IMR-90 (cell line): ENCODE measurements around the gene CORO1A.

ENCODE experiments used
- BHLHE40 ChIP-seq: fragments of 150-350 bp; IDR thresholded peaks from 2 replicates; pipeline ENCODE4 v1.6.1; 2016; ENCODE audit warnings: mild to moderate bottlenecking, low read depth, low read length
- CEBPB ChIP-seq: IDR thresholded peaks from 2 replicates; pipeline ENCODE4 v1.6.1; 2012; ENCODE audit warnings: low read depth, low read length, improper control_type of control experiment
- CTCF ChIP-seq: conservative IDR thresholded peaks from 2 replicates; pipeline ENCODE4 v1.5.1; 2012; ENCODE audit warnings: mild to moderate bottlenecking, low read depth, low read length, improper control_type of control experiment
- FOS ChIP-seq: fragments of 150-350 bp; IDR thresholded peaks from 2 replicates; pipeline ENCODE4 v1.6.1; 2016; ENCODE audit warnings: low read depth, low read length
- MAFK ChIP-seq: IDR thresholded peaks from 2 replicates; pipeline ENCODE4 v1.6.1; 2012; ENCODE audit warnings: low read depth, low read length, improper control_type of control experiment
- MAZ ChIP-seq: IDR thresholded peaks from 2 replicates; pipeline ENCODE4 v1.6.1; 2012; ENCODE audit warnings: low read depth, mild to moderate bottlenecking, low read length, improper control_type of control experiment, moderate library complexity, borderline replicate concordance
- MXI1 ChIP-seq: IDR thresholded peaks from 2 replicates; pipeline ENCODE4 v1.6.1; 2012; ENCODE audit warnings: low read depth, mild to moderate bottlenecking, low read length, moderate library complexity, borderline replicate concordance
- NFE2L2 ChIP-seq: fragments of 150-350 bp; IDR thresholded peaks from 2 replicates; pipeline ENCODE4 v1.6.1; 2016; ENCODE audit warnings: low read depth, mild to moderate bottlenecking, low read length
- POLR2A ChIP-seq: IDR thresholded peaks from 2 replicates; pipeline ENCODE4 v1.6.1; 2012; ENCODE audit warnings: mild to moderate bottlenecking, low read depth, low read length
- RAD21 ChIP-seq: IDR thresholded peaks from 2 replicates; pipeline ENCODE4 v1.6.1; 2012; ENCODE audit warnings: low read length, improper control_type of control experiment
- RCOR1 ChIP-seq: IDR thresholded peaks from 2 replicates; pipeline ENCODE4 v1.6.1; 2012; ENCODE audit warnings: mild to moderate bottlenecking, low read length, improper control_type of control experiment; ENCODE audit not compliant: insufficient replicate concordance
- SMC3 ChIP-seq: fragments of 150-350 bp; IDR thresholded peaks from 2 replicates; pipeline ENCODE4 v1.6.1; 2016; ENCODE audit warnings: low read depth, mild to moderate bottlenecking, antibody characterized with exemption, low read length, moderate library complexity
- USF2 ChIP-seq: fragments of 150-350 bp; IDR thresholded peaks from 2 replicates; pipeline ENCODE4 v1.6.1; 2017; ENCODE audit warnings: mild to moderate bottlenecking, antibody characterized with exemption, low read length, low read depth

DNA sequence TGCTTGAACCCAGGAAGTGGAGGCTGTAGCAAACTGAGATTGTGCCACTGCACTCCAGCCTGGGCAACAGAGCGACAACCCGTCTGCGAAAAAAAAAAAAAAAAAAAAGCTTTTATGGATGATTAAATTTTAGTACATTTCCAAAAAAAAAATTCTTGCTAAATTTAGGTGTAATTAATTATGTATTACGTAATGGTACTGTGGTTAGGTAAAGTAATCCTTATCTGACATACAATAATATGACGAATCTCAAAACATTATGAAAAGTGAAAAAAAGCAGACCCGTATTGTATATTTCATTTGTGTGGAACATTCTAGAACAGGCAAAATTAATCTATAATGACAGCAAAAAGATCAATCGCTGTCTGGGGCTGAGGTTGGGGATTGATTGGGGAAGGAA lies 10.3 kb upstream of the CORO1A start:
- TF ChIP-seq BHLHE40 (no peak), NFE2L2 (no peak), CTCF (no peak), MAZ (no peak), MXI1 (no peak), USF2 (no peak), CEBPB (peak; percentile 41), SMC3 (no peak), POLR2A (no peak), FOS (no peak), RAD21 (no peak), RCOR1 (no peak), MAFK (no peak)
